ENCODE data around the gene MUC2.

MUC2 gene

GRCh38 chr11:1035577-1036283, 38.9 kb upstream of the MUC2 start:
- no peak overlapping the region for H3K4me2 ChIP-seq
- no peak for TF ChIP-seq Cebpa-rat (IDR thresholded peaks at IDR 0.05)
- H4K20me1 ChIP-seq, result peaks cover 0 to 15% (median 0%) of the 10 kb centered on the region in 11 experiments; a peak in 2 of 22 replicates
- H3K9me3 ChIP-seq (replicated peaks in 1 of 11), result no peaks in the 10 kb centered on the region
- no peaks in the 10 kb centered on the region for H3K27me3 ChIP-seq
- peaks cover 0 to 21% (median 9%) of the 10 kb centered on the region in 10 experiments; a peak in 13 of 20 replicates for H3K4me1 ChIP-seq
- H3K4me3 ChIP-seq, result no peak overlapping the region
- no peak overlapping the region for H3K27ac ChIP-seq
- no peaks in the 10 kb centered on the region for H3K36me3 ChIP-seq
- H3K9ac ChIP-seq, result no peak overlapping the region

GRCh38 chr11:1036303-1036923, 38.3 kb upstream of the MUC2 start, which contains the start of gene MUC6:
Gene MUC6, minus strand, starts transcription at chr11:1036718. Its CDS starts 63 bp downstream, at chr11:1036655.
- H3K36me3 ChIP-seq, result no peaks in the 10 kb centered on the region
- H3K4me3 ChIP-seq, result no peak within 1 kb of the TSS
- no peak within 1 kb of the TSS for H3K4me2 ChIP-seq
- no peak within 1 kb of the TSS for H3K9ac ChIP-seq
- no peak within 1 kb of the TSS for H3K27ac ChIP-seq
- H3K27me3 ChIP-seq, result no peaks in the 10 kb centered on the region
- peaks cover 0 to 27% (median 15%) of the 10 kb centered on the region in 10 experiments; a peak in 14 of 20 replicates for H3K4me1 ChIP-seq
- no peak for TF ChIP-seq Cebpa-rat (IDR thresholded peaks at IDR 0.05)
- no peaks in the 10 kb centered on the region for H3K9me3 ChIP-seq (replicated peaks in 1 of 11)
- peaks cover 0 to 15% (median 0%) of the 10 kb centered on the region in 11 experiments; a peak in 2 of 22 replicates for H4K20me1 ChIP-seq

GRCh38 chr11:1036931-1037330, 37.7 kb upstream of the MUC2 start:
- Histone ChIP-seq H3K4me3 (no peak overlapping the region), H3K9ac (no peak overlapping the region), H3K27me3 (no peaks in the 10 kb centered on the region), H3K4me2 (no peak overlapping the region), H3K9me3 (replicated peaks in 1 of 11) (no peaks in the 10 kb centered on the region), H3K4me1 (peaks cover 0 to 33% (median 20%) of the 10 kb centered on the region in 10 experiments; a peak in 14 of 20 replicates), H3K36me3 (no peaks in the 10 kb centered on the region), H3K27ac (no peak overlapping the region), H4K20me1 (peaks cover 0 to 20% (median 0%) of the 10 kb centered on the region in 11 experiments; a peak in 3 of 22 replicates)
- no peak for TF ChIP-seq Cebpa-rat (IDR thresholded peaks at IDR 0.05)

- Histone ChIP-seq H3K27me3 (no peaks in the 10 kb centered on the region), H3K4me1 (peaks cover 0 to 39% (median 27%) of the 10 kb centered on the region in 10 experiments; a peak in 14 of 20 replicates), H3K9ac (no peak overlapping the region), H3K36me3 (no peaks in the 10 kb centered on the region), H4K20me1 (peaks cover 0 to 20% (median 0%) of the 10 kb centered on the region in 11 experiments; a peak in 3 of 22 replicates), H3K4me2 (no peak overlapping the region), H3K4me3 (no peak overlapping the region), H3K27ac (no peak overlapping the region), H3K9me3 (replicated peaks in 1 of 11) (no peaks in the 10 kb centered on the region)
- TF ChIP-seq Cebpa-rat (IDR thresholded peaks at IDR 0.05), result no peak
Observed at GRCh38 chr11:1037506-1038055, 37.1 kb upstream of the MUC2 start.

- H3K27me3 ChIP-seq, result no peaks in the 10 kb centered on the region
- no peak for TF ChIP-seq Cebpa-rat (IDR thresholded peaks at IDR 0.05)
- no peak overlapping the region for H3K9ac ChIP-seq
- H4K20me1 ChIP-seq, result peaks cover 0 to 20% (median 0%) of the 10 kb centered on the region in 11 experiments; a peak in 3 of 22 replicates
- H3K4me1 ChIP-seq, result peaks cover 0 to 47% (median 34%) of the 10 kb centered on the region in 10 experiments; a peak in 17 of 20 replicates
- H3K27ac ChIP-seq, result no peak overlapping the region
- H3K36me3 ChIP-seq, result no peaks in the 10 kb centered on the region
- H3K4me2 ChIP-seq, result no peak overlapping the region
- no peak overlapping the region for H3K4me3 ChIP-seq
- no peaks in the 10 kb centered on the region for H3K9me3 ChIP-seq (replicated peaks in 1 of 11)
Observed at GRCh38 chr11:1038361-1038760, 36.3 kb upstream of the MUC2 start.

- no peak overlapping the region for H3K4me3 ChIP-seq
- no peaks in the 10 kb centered on the region for H3K9me3 ChIP-seq (replicated peaks in 1 of 11)
- TF ChIP-seq Cebpa-rat (IDR thresholded peaks at IDR 0.05), result no peak
- no peaks in the 10 kb centered on the region for H3K36me3 ChIP-seq
- H3K27me3 ChIP-seq, result no peaks in the 10 kb centered on the region
- H3K27ac ChIP-seq, result no peak overlapping the region
- peaks cover 5 to 48% (median 40%) of the 10 kb centered on the region in 10 experiments for H3K4me1 ChIP-seq
- no peak overlapping the region for H3K4me2 ChIP-seq
- no peak overlapping the region for H3K9ac ChIP-seq
- H4K20me1 ChIP-seq, result peaks cover 0 to 20% (median 0%) of the 10 kb centered on the region in 11 experiments; a peak in 3 of 22 replicates
Observed at GRCh38 chr11:1038921-1039320, 35.8 kb upstream of the MUC2 start.

- Histone ChIP-seq H3K4me3 (no peak overlapping the region), H3K9me3 (replicated peaks in 1 of 11) (peaks cover 0 to 4% (median 4%) of the 10 kb centered on the region in 11 experiments; a peak in 14 of 22 replicates), H3K27me3 (no peaks in the 10 kb centered on the region), H3K9ac (no peak overlapping the region; a peak in 1 of 22 replicates), H3K27ac (no peak overlapping the region), H3K36me3 (no peaks in the 10 kb centered on the region), H3K4me2 (peak overlapping the region in 8 of 11 experiments; percentile 9 to 71 (median 68); a peak in 12 of 22 replicates), H4K20me1 (peaks cover 0 to 20% (median 0%) of the 10 kb centered on the region in 11 experiments; a peak in 3 of 22 replicates), H3K4me1 (peaks cover 8 to 54% (median 45%) of the 10 kb centered on the region in 10 experiments)
- TF ChIP-seq Cebpa-rat (IDR thresholded peaks at IDR 0.05), result no peak
Observed at GRCh38 chr11:1039481-1040427, 34.9 kb upstream of the MUC2 start.

- Histone ChIP-seq H3K4me3 (no peak overlapping the region), H3K4me2 (peak overlapping the region in 8 of 11 experiments; percentile 9 to 71 (median 68); a peak in 12 of 22 replicates), H3K27me3 (no peaks in the 10 kb centered on the region), H3K27ac (no peak overlapping the region), H3K36me3 (no peaks in the 10 kb centered on the region), H3K9ac (no peak overlapping the region; a peak in 1 of 22 replicates), H4K20me1 (peaks cover 0 to 20% (median 0%) of the 10 kb centered on the region in 11 experiments; a peak in 3 of 22 replicates), H3K4me1 (peaks cover 8 to 54% (median 45%) of the 10 kb centered on the region in 10 experiments), H3K9me3 (replicated peaks in 1 of 11) (peaks cover 7 to 12% (median 12%) of the 10 kb centered on the region in 11 experiments; a peak in 18 of 22 replicates)
- no peak for TF ChIP-seq Cebpa-rat (IDR thresholded peaks at IDR 0.05)
Observed at GRCh38 chr11:1040428-1041148, 34.1 kb upstream of the MUC2 start.
